Measurements from ENCODE around the gene FPGT.

Gene FPGT

GRCh38 chr1:74195339-74195738 lies 2.7 kb upstream of the FPGT start:
- DNase-seq (ENCODE audit: insufficient read length, low spot score) (no peak), FAIRE-seq (no peak)
- TF ChIP-seq CTCF (IDR thresholded peaks at IDR 0.05; ENCODE audit: insufficient read depth, missing control alignments) = no peak

GRCh38 chr1:74197255-74197654 lies 787 bp upstream of the FPGT start:
- no peak for DNase-seq (ENCODE audit: insufficient read length, low spot score)
- TF ChIP-seq CTCF (IDR thresholded peaks at IDR 0.05; ENCODE audit: insufficient read depth, missing control alignments) = no peak
- no peak for FAIRE-seq

GRCh38 chr1:74199504-74199903 lies 1.5 kb downstream of the FPGT start:
- FAIRE-seq = no peak
- TF ChIP-seq CTCF (IDR thresholded peaks at IDR 0.05; ENCODE audit: insufficient read depth, missing control alignments) = no peak

GRCh38 chr1:74205266-74205665 lies 7.2 kb downstream of the FPGT start:
- DNase-seq (ENCODE audit: insufficient read length, low spot score) (no peak), FAIRE-seq (no peak)
- no peak for TF ChIP-seq CTCF (IDR thresholded peaks at IDR 0.05; ENCODE audit: insufficient read depth, missing control alignments)

More at GRCh38 chr1:74199504-74199903, 1.5 kb downstream of the FPGT start:
- DNase-seq (ENCODE audit: insufficient read length, low spot score) = no peak

GRCh38 chr1:74215229-74215628 lies 17.2 kb downstream of the FPGT start:
- TF ChIP-seq CTCF (IDR thresholded peaks at IDR 0.05; ENCODE audit: insufficient read depth, missing control alignments) = no peak
- FAIRE-seq (no peak), DNase-seq (ENCODE audit: insufficient read length, low spot score) (no peak)

GRCh38 chr1:74222701-74223100 lies 24.7 kb downstream of the FPGT start:
- TF ChIP-seq CTCF (IDR thresholded peaks at IDR 0.05; ENCODE audit: insufficient read depth, missing control alignments) = no peak
- FAIRE-seq (no peak), DNase-seq (ENCODE audit: insufficient read length, low spot score) (no peak)

- DNase-seq (ENCODE audit: insufficient read length, low spot score) (no peak), FAIRE-seq (no peak)
- no peak for TF ChIP-seq CTCF (IDR thresholded peaks at IDR 0.05; ENCODE audit: insufficient read depth, missing control alignments)
Observed at GRCh38 chr1:74223453-74223852, 25.4 kb downstream of the FPGT start.

All from D721Med (cell line).